B cell (primary cell): ENCODE data around the gene USP20. TPM values are rescaled to one million over a fixed set of nuclear protein-coding genes. Genes with fewer than 3 reads are reported as not detected.

Experiments
- ATAC-seq: fragments of 200-7000 bp; cut with Tn5 transposase; one replicate; pipeline ENCODE4 v1.10.0; 2021; ENCODE audit warnings: low read depth, mild to moderate bottlenecking, moderate number of reproducible peaks, moderate library complexity
- CTCF ChIA-PET: fragments of 350-600 bp; sonication (Branson Sonifier 250); formaldehyde crosslinking; loops from one replicate; lab custom pipeline; 2021; ENCODE audit warnings: antibody characterized with exemption, inconsistent platforms; lab: Charles Lee
- POLR2A ChIA-PET: fragments of 350-600 bp; sonication (Branson Sonifier 250); formaldehyde crosslinking; loops from one replicate; lab custom pipeline; 2021; ENCODE audit warnings: antibody characterized with exemption; lab: Charles Lee
- DNase-seq: peaks from one replicate; pipeline ENCODE4 v3.0.0; 2013
- H2AFZ ChIP-seq: 2 replicates; pipeline ENCODE4 v1.6.1; 2012; ENCODE audit warnings: mild to moderate bottlenecking, low read depth, low read length; ENCODE audit not compliant: insufficient read depth, poor library complexity, severe bottlenecking
- H3K27ac ChIP-seq, 2 donors: 1 replicate in 1 of 2; 2 replicates in 1 of 2; pipeline ENCODE4 v1.5.1; 2012 to 2013; ENCODE audit warnings: low read length in 2 of 2, mild to moderate bottlenecking in 2 of 2, moderate library complexity in 1 of 2
- H3K27me3 ChIP-seq, 4 experiments: fragments of 200-600 bp in 1 of 4; sonication (generic) in 1 of 4; replicated peaks in 1 of 4; 1 replicate in 2 of 4; 2 replicates in 2 of 4; pipeline versions ENCODE4 v1.6.1 to v1.7.0; 2013 to 2016; ENCODE audit warnings: low read length in 3 of 4, mild to moderate bottlenecking in 2 of 4, mixed read lengths in 1 of 4, moderate library complexity in 1 of 4; ENCODE audit not compliant: insufficient read depth in 4 of 4, control insufficient read depth in 3 of 4; ENCODE audit errors: control extremely low read depth in 1 of 4
- H3K36me3 ChIP-seq, 2 experiments: replicated peaks in 1 of 2; 1 replicate in 1 of 2; 2 replicates in 1 of 2; pipeline versions ENCODE4 v1.6.1 to v1.7.1; 2013; ENCODE audit warnings: low read length in 1 of 2; ENCODE audit not compliant: insufficient read depth in 2 of 2, control insufficient read depth in 1 of 2; ENCODE audit errors: control extremely low read depth in 1 of 2, extremely low read depth in 1 of 2
- H3K4me1 ChIP-seq, 2 donors: fragments of 200-600 bp in 1 of 2; sonication (generic) in 1 of 2; 1 replicate in 1 of 2; 2 replicates in 1 of 2; pipeline versions ENCODE4 v1.5.1 to v1.6.1; 2013 to 2017; ENCODE audit warnings: low read length in 2 of 2; ENCODE audit not compliant: control insufficient read depth in 2 of 2, insufficient read depth in 2 of 2
- H3K4me2 ChIP-seq: replicated peaks from 2 replicates; pipeline ENCODE3; 2012; ENCODE audit warnings: mild to moderate bottlenecking, low read depth, low read length; ENCODE audit not compliant: poor library complexity, severe bottlenecking
- H3K4me3 ChIP-seq, 5 experiments: fragments of 200-600 bp in 1 of 5; sonication (generic) in 1 of 5; 1 replicate in 3 of 5; 2 replicates in 2 of 5; pipeline versions ENCODE4 v1.5.1 to v1.7.0; 2011 to 2016; ENCODE audit warnings: low read length in 4 of 5, mild to moderate bottlenecking in 4 of 5, low read depth in 2 of 5, control low read depth in 1 of 5, moderate library complexity in 1 of 5; ENCODE audit not compliant: insufficient read depth in 1 of 5; ENCODE audit errors: control extremely low read depth in 1 of 5, extremely low read depth in 1 of 5
- H3K79me2 ChIP-seq: fragments of 200-600 bp; sonication (generic); one replicate; pipeline ENCODE4 v1.6.0; 2016; ENCODE audit warnings: low read length; ENCODE audit not compliant: control insufficient read depth, insufficient read depth
- H3K9ac ChIP-seq: fragments of 200-600 bp; sonication (generic); 2 replicates; pipeline ENCODE4 v1.6.1; 2017; ENCODE audit warnings: mild to moderate bottlenecking, low read length, moderate library complexity
- H3K9me3 ChIP-seq, 3 donors: one replicate each; pipeline versions ENCODE4 v1.6.1 to v1.7.1; 2013; ENCODE audit warnings: low read length in 2 of 3; ENCODE audit not compliant: control insufficient read depth in 2 of 3, insufficient read depth in 1 of 3; ENCODE audit errors: control extremely low read depth in 1 of 3
- H4K20me1 ChIP-seq: 2 replicates; pipeline ENCODE4 v1.6.0; 2012; ENCODE audit warnings: mild to moderate bottlenecking, low read length; ENCODE audit not compliant: insufficient read depth, control insufficient read depth, poor library complexity, severe bottlenecking
- H3K27ac Mint-ChIP-seq: one replicate; pipeline ENCODE4 v1.8.0; 2021; ENCODE audit warnings: mixed read lengths
- H3K27me3 Mint-ChIP-seq: one replicate; pipeline ENCODE4 v1.8.0; 2021; ENCODE audit warnings: mixed read lengths
- H3K4me1 Mint-ChIP-seq: one replicate; pipeline ENCODE4 v1.8.0; 2021; ENCODE audit warnings: mixed read lengths
- H3K4me3 Mint-ChIP-seq: one replicate; pipeline ENCODE4 v1.8.0; 2021; ENCODE audit warnings: mixed read lengths
- H3K9me3 Mint-ChIP-seq: one replicate; pipeline ENCODE4 v1.8.0; 2022; ENCODE audit warnings: mixed read lengths; ENCODE audit not compliant: insufficient read depth
- CTCF ChIP-seq: fragments of 200-600 bp; IDR thresholded peaks from one replicate; pipeline ENCODE4 v1.8.0; 2022; ENCODE audit warnings: antibody characterized with exemption, mild to moderate bottlenecking
- EZH2 ChIP-seq: IDR thresholded peaks from 2 replicates; pipeline ENCODE4 v1.6.1; 2012; ENCODE audit warnings: borderline replicate concordance, low read depth, mild to moderate bottlenecking, moderate library complexity, low read length; ENCODE audit not compliant: insufficient read depth, poor library complexity, severe bottlenecking
- WGBS: methylation state at CpG from one replicate; pipeline ENCODE4 v1.1.5; 2013; ENCODE audit warnings: missing lambda C conversion rate; ENCODE audit not compliant: insufficient coverage; 5-methylcytosine and 5-hydroxymethylcytosine counted together
- intact Hi-C: fragments of 100-400 bp; cut with micrococcal nuclease; formaldehyde crosslinking; loops from one replicate; pipeline ENCODE4 v1.10.0; 2022
- polyA plus RNA-seq: library from polyadenylated mRNA; depleted of rRNA; stranded (reverse); fragments of >200 nt; gene quantifications from 2 replicates; pipeline ENCODE4 v1.2.3, GENCODE V29; 2012
- total RNA-seq, 2 donors: library from RNA; stranded (reverse); fragments of 120-200 nt in 1 of 2; gene quantifications; 1 replicate in 1 of 2; 2 replicates in 1 of 2; pipeline versions ENCODE4 v1.2.3 to v1.2.4, GENCODE V29; 2013 to 2022

USP20 gene
- total and polyA plus RNA-seq, 2 donors (not counting 1 experiment from before 2014, with no cell fraction given) = 49.5 to 72.6 TPM

- Histone ChIP-seq H4K20me1 (no peaks in the 10 kb centered on the region), H3K9ac (no peak overlapping the region), H3K27ac (no peak overlapping the region), H3K9me3 (no peaks in the 10 kb centered on the region), H3K27me3 (no peaks in the 10 kb centered on the region), H3K4me3 (no peak overlapping the region), H2AFZ (no peak overlapping the region), H3K4me1 (peaks cover 8 to 12% of the 10 kb centered on the region in 2 donors), H3K4me2 (peak overlapping the region; percentile 44), H3K36me3 (peaks cover 5 to 19% of the 10 kb centered on the region in 2 experiments), H3K79me2 (no peaks in the 10 kb centered on the region)
- TF ChIP-seq EZH2 = no peak
- TF ChIP-seq CTCF = no peak
- Mint-ChIP-seq H3K27me3 (no peaks in the 10 kb centered on the region), H3K9me3 (no peaks in the 10 kb centered on the region), H3K27ac (no peak overlapping the region), H3K4me3 (no peak overlapping the region), H3K4me1 (peaks cover 11% of the 10 kb centered on the region)
- DNase-seq (no peak), ATAC-seq (no peak)
- intact Hi-C loops = no loop called here
- ChIA-PET CTCF (no interaction called here), POLR2A (no interaction called here)
- WGBS = 92% methylated on average over 48 of the region's 48 CpGs
These were observed 33.0 kb downstream of the USP20 start for GRCh38 chr9:129868023-129868871.

- ATAC-seq = peak; percentile 41
- H3K4me3 Mint-ChIP-seq = no peak overlapping the region
- 73% methylated on average over 28 of the region's 28 CpGs for WGBS
- DNase-seq = peak; percentile 54
- CTCF ChIA-PET = interaction anchor here (0.6 kb wide), 1 partner anchor 17 kb away, joined by 3 read pairs; no protein-coding TSS in a partner anchor
- H3K79me2 ChIP-seq = peaks cover 3% of the 10 kb centered on the region
- peak overlapping the region; percentile 50 for H3K27ac Mint-ChIP-seq
- no peak overlapping the region for H2AFZ ChIP-seq
- no peaks in the 10 kb centered on the region for H3K9me3 ChIP-seq
- no peaks in the 10 kb centered on the region for H4K20me1 ChIP-seq
- H3K9ac ChIP-seq = no peak overlapping the region
- H3K4me3 ChIP-seq = no peak overlapping the region
- no peak for TF ChIP-seq CTCF
- no peak for TF ChIP-seq EZH2
- POLR2A ChIA-PET = no interaction called here
- intact Hi-C loops = no loop called here
- peaks cover 3 to 23% of the 10 kb centered on the region in 2 experiments for H3K36me3 ChIP-seq
- H3K27me3 ChIP-seq = no peaks in the 10 kb centered on the region
- peak overlapping the region; percentile 44 for H3K4me2 ChIP-seq
- H3K9me3 Mint-ChIP-seq = no peaks in the 10 kb centered on the region
- H3K4me1 Mint-ChIP-seq = peaks cover 11% of the 10 kb centered on the region
- no peaks in the 10 kb centered on the region for H3K27me3 Mint-ChIP-seq
- H3K4me1 ChIP-seq = peaks cover 8 to 12% of the 10 kb centered on the region in 2 donors
- peak overlapping the region in 1 of 2 donors; percentile 36 for H3K27ac ChIP-seq
These were observed 33.7 kb downstream of the USP20 start for GRCh38 chr9:129868872-129869486.
